ENCODE results near the gene A1CF. TPM values are rescaled to one million over a fixed set of nuclear protein-coding genes. Genes with fewer than 3 reads are reported as not detected.

The A1CF gene
- total and polyA plus RNA-seq, 12 donors, result 0.04 to 0.07 (median 0.04) TPM; not detected in 9

DNA sequence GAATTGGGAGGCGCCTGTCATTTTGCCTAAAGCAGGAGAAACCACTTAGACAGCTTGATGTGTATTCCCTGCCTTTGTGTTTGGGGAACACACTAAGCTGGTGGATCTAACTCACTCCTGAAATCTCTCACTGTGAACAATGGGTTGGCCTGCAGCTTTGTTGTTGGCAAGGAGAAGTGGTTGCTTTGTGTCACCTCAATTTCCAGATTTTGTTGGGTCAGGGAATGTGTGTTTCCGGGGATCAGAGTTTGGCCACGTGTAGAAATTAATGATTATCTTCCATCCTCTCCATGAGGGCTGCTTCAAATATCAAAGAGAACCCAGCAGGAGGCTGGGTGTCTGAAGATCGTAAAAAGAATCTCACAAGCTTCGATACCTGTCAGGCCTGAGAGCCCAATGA, 27.8 kb downstream of the A1CF start:
- intact Hi-C loops (cut with DNase I), result no loop called here
- no peak for DNase-seq
- no peaks in the 10 kb centered on the region for H3K36me3 ChIP-seq (replicated peaks in 1 of 2)
- no peak overlapping the region for H3K27ac ChIP-seq
- no peaks in the 10 kb centered on the region for H3K9me3 ChIP-seq (replicated peaks in 1 of 3)
- WGBS, 4 donors, result 45 to 65% (median 51%) methylated on average over 5 of the region's 5 CpGs
- no peaks in the 10 kb centered on the region for H3K4me1 ChIP-seq (replicated peaks in 1 of 2)
- H3K4me3 ChIP-seq, result no peak overlapping the region
- peaks cover 6% of the 10 kb centered on the region for H3K27me3 ChIP-seq
- no peak for TF ChIP-seq POLR2A (IDR thresholded peaks at IDR 0.05)
- TF ChIP-seq, protein P1, sequence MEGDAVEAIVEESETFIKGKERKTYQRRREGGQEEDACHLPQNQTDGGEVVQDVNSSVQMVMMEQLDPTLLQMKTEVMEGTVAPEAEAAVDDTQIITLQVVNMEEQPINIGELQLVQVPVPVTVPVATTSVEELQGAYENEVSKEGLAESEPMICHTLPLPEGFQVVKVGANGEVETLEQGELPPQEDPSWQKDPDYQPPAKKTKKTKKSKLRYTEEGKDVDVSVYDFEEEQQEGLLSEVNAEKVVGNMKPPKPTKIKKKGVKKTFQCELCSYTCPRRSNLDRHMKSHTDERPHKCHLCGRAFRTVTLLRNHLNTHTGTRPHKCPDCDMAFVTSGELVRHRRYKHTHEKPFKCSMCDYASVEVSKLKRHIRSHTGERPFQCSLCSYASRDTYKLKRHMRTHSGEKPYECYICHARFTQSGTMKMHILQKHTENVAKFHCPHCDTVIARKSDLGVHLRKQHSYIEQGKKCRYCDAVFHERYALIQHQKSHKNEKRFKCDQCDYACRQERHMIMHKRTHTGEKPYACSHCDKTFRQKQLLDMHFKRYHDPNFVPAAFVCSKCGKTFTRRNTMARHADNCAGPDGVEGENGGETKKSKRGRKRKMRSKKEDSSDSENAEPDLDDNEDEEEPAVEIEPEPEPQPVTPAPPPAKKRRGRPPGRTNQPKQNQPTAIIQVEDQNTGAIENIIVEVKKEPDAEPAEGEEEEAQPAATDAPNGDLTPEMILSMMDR (IDR thresholded peaks at IDR 0.05), result no peak

DNA sequence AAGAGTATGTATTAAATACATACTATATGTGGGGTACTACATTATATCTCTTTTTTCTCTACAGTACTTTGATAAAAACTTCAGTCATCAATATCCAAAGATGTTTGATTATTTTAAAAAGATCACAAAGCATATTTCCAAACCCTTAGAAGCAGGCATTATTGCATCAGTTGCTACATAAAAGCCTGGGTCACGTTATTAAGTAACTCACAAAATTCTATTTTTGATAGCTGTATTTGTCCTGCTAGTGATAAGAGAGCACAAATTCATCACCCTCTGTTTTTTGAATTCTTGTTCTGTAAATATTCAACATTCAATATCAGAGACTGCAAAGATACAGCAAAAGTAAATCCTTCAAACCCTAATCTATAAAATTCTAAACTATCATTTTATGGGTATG, 30.0 kb downstream of the A1CF start:
- WGBS, 4 donors, result 54 to 62% (median 54%) methylated on average over 1 of the region's 1 CpG
- H3K27ac ChIP-seq, result no peak overlapping the region
- DNase-seq, result no peak
- no peaks in the 10 kb centered on the region for H3K4me1 ChIP-seq (replicated peaks in 1 of 2)
- H3K4me3 ChIP-seq, result no peak overlapping the region
- intact Hi-C loops (cut with DNase I), result no loop called here
- H3K27me3 ChIP-seq, result peaks cover 6% of the 10 kb centered on the region
- no peaks in the 10 kb centered on the region for H3K36me3 ChIP-seq (replicated peaks in 1 of 2)
- TF ChIP-seq POLR2A (IDR thresholded peaks at IDR 0.05), result no peak
- H3K9me3 ChIP-seq (replicated peaks in 1 of 3), result no peaks in the 10 kb centered on the region

GRCh38 chr10:50855015-50855414, 30.4 kb downstream of the A1CF start:
- Histone ChIP-seq H3K36me3 (replicated peaks in 1 of 2) (no peaks in the 10 kb centered on the region), H3K27ac (no peak overlapping the region), H3K4me1 (replicated peaks in 1 of 2) (no peaks in the 10 kb centered on the region), H3K9me3 (replicated peaks in 1 of 3) (no peaks in the 10 kb centered on the region), H3K27me3 (peaks cover 6% of the 10 kb centered on the region), H3K4me3 (no peak overlapping the region)
- intact Hi-C loops (cut with DNase I), result no loop called here
- no peak for TF ChIP-seq POLR2A (IDR thresholded peaks at IDR 0.05)
- TF ChIP-seq, protein P1 (IDR thresholded peaks at IDR 0.05), result no peak
- DNase-seq, result no peak
- 67 to 84% (median 80%) methylated on average over 2 of the region's 2 CpGs for WGBS, 4 donors

DNA sequence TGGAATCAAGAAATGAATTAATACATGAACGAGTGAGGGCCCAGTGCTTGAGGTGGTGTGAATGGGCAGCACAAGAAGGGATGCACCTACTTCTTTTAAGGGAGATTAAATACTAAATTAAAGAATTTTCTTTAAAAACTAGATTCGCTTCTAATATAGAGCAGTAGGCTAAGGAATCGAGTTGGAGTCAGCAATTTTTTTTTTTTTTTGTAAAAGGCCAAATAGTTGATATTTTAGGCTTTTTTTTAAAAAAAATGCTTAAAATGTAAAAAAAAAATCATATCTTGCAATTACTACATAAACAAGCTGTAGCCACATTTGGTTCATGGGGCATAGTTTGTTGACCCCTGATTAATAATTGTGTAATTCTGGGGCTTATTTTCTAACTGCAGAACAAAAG, 31.9 kb downstream of the A1CF start:
- no peak overlapping the region for H3K4me3 ChIP-seq
- H3K36me3 ChIP-seq (replicated peaks in 1 of 2), result no peaks in the 10 kb centered on the region
- no peak for TF ChIP-seq POLR2A (IDR thresholded peaks at IDR 0.05)
- TF ChIP-seq, protein P1 (IDR thresholded peaks at IDR 0.05), result no peak
- no peak for DNase-seq
- H3K4me1 ChIP-seq (replicated peaks in 1 of 2), result no peaks in the 10 kb centered on the region
- intact Hi-C loops (cut with DNase I), result no loop called here
- peaks cover 6% of the 10 kb centered on the region for H3K27me3 ChIP-seq
- 73 to 86% (median 80%) methylated on average over 3 of the region's 3 CpGs for WGBS, 4 donors
- H3K27ac ChIP-seq, result no peak overlapping the region
- H3K9me3 ChIP-seq (replicated peaks in 1 of 3), result no peaks in the 10 kb centered on the region

DNA sequence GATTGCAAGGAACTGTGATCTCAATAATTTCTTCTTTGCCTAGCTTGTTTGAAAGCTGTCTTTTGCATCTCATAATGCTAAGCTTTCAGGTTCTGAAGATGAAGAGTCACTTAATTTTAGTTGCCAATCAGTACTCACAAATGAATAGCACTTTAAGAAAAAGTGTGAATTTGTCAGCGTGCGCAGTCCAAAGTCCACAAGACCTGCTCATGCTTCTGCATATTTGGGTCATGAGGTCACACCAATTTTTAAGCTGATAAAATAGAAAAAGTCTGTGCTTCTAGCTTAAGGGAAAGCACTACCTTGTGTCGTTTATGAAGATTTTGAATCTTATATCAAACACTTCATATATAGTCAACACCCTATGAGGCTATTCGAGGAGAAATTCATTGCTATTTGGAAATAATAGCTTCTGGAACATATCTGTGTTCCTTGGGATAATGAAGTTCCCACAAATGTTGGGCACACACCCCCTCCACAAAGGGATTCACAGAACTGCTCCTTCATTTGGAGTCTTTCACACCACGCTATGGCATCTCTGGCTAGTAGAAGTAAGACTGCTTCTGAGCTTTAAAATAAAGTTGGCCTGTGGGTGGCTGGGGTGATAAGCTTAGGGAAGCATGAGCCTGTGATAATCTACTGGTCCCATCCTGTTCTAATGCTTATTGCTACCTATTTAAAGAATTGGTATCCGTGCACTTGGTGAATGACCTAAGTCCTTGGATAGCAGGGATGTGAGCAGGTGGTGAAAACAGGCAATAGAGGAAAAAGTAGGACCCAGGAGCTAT, 33.3 kb downstream of the A1CF start:
- H3K4me3 ChIP-seq, result no peak overlapping the region
- no peak overlapping the region for H3K27ac ChIP-seq
- intact Hi-C loops (cut with DNase I), result no loop called here
- no peak for TF ChIP-seq POLR2A (IDR thresholded peaks at IDR 0.05)
- TF ChIP-seq, protein P1 (IDR thresholded peaks at IDR 0.05), result no peak
- peaks cover 6% of the 10 kb centered on the region for H3K27me3 ChIP-seq
- H3K9me3 ChIP-seq (replicated peaks in 1 of 3), result no peaks in the 10 kb centered on the region
- WGBS, 4 donors, result 80 to 83% (median 82%) methylated on average over 6 of the region's 6 CpGs
- DNase-seq, result no peak
- no peaks in the 10 kb centered on the region for H3K4me1 ChIP-seq (replicated peaks in 1 of 2)
- no peaks in the 10 kb centered on the region for H3K36me3 ChIP-seq (replicated peaks in 1 of 2)
